SK-N-MC (cell line): ENCODE results near the gene FES.

ENCODE experiments used
- EZH2 ChIP-seq: fragments of 200-600 bp; sonication (generic); IDR thresholded peaks from one replicate; pipeline ENCODE4 v1.6.1; 2017; ENCODE audit warnings: antibody characterized with exemption
- POLR2AphosphoS5 ChIP-seq: IDR thresholded peaks from 2 replicates; pipeline ENCODE4 v1.6.1; 2012; ENCODE audit warnings: mild to moderate bottlenecking, low read depth, low read length, borderline replicate concordance

GRCh38 chr15:90870354-90871138, 13.8 kb upstream of the FES start:
- TF ChIP-seq EZH2 (no peak), POLR2AphosphoS5 (no peak)
